H9 (cell line): ENCODE measurements around the gene WDR13. TPM values are rescaled to one million over a fixed set of nuclear protein-coding genes. Genes with fewer than 3 reads are reported as not detected.

Experiments used
- DNase-seq: peaks from one replicate; pipeline ENCODE4 v3.0.0-alpha.2; 2017
- H2AFZ ChIP-seq: one replicate; pipeline ENCODE4 v1.6.1; 2013; ENCODE audit warnings: mild to moderate bottlenecking, low read length, control low read depth, moderate library complexity
- H2AK5ac ChIP-seq: 2 replicates; pipeline ENCODE4 v1.6.1; 2013; ENCODE audit warnings: low read length, control low read depth, mixed read lengths; ENCODE audit not compliant: insufficient read length
- H2BK120ac ChIP-seq: one replicate; pipeline ENCODE4 v1.6.1; 2013; ENCODE audit warnings: low read depth, mild to moderate bottlenecking, low read length, control low read depth, inconsistent platforms; ENCODE audit not compliant: poor library complexity, severe bottlenecking
- H2BK12ac ChIP-seq: 2 replicates; pipeline ENCODE4 v1.6.1; 2013; ENCODE audit warnings: low read length, control low read depth, mixed read lengths, low read depth; ENCODE audit not compliant: insufficient read length
- H2BK15ac ChIP-seq: 2 replicates; pipeline ENCODE4 v1.6.1; 2013; ENCODE audit warnings: low read depth, low read length, control low read depth
- H2BK20ac ChIP-seq: one replicate; pipeline ENCODE4 v1.6.1; 2013; ENCODE audit warnings: low read depth, mild to moderate bottlenecking, low read length, control low read depth, inconsistent platforms; ENCODE audit not compliant: poor library complexity, severe bottlenecking
- H2BK5ac ChIP-seq: 2 replicates; pipeline ENCODE4 v1.6.1; 2013; ENCODE audit warnings: low read length, control low read depth, mixed read lengths; ENCODE audit not compliant: insufficient read length
- H3K14ac ChIP-seq: 2 replicates; pipeline ENCODE4 v1.6.1; 2013; ENCODE audit warnings: low read length, control low read depth; ENCODE audit not compliant: insufficient read depth
- H3K18ac ChIP-seq: 2 replicates; pipeline ENCODE4 v1.6.1; 2013; ENCODE audit warnings: low read depth, mild to moderate bottlenecking, mixed read lengths, low read length, control low read depth; ENCODE audit not compliant: insufficient read length
- H3K23ac ChIP-seq: 2 replicates; pipeline ENCODE4 v1.6.1; 2013; ENCODE audit warnings: low read length, control low read depth, mixed read lengths, low read depth; ENCODE audit not compliant: insufficient read length
- H3K23me2 ChIP-seq: 2 replicates; pipeline ENCODE4 v1.6.1; 2013; ENCODE audit warnings: low read depth, mild to moderate bottlenecking, mixed read lengths, low read length, control low read depth; ENCODE audit not compliant: insufficient read length, poor library complexity, severe bottlenecking
- H3K27ac ChIP-seq: 2 replicates; pipeline ENCODE4 v1.5.1; 2013; ENCODE audit warnings: low read length, control low read depth, mixed read lengths, low read depth; ENCODE audit not compliant: insufficient read length
- H3K27me3 ChIP-seq: 2 replicates; pipeline ENCODE4 v1.6.1; 2013; ENCODE audit warnings: low read length, control low read depth, inconsistent platforms; ENCODE audit not compliant: insufficient read depth
- H3K4ac ChIP-seq: 2 replicates; pipeline ENCODE4 v1.6.1; 2013; ENCODE audit warnings: low read depth, mild to moderate bottlenecking, control low read depth, inconsistent platforms, low read length, moderate library complexity
- H3K4me1 ChIP-seq: 2 replicates; pipeline ENCODE4 v1.6.1; 2013; ENCODE audit warnings: low read length, control low read depth, inconsistent platforms; ENCODE audit not compliant: insufficient read depth
- H3K4me2 ChIP-seq: 2 replicates; pipeline ENCODE4 v1.6.1; 2013; ENCODE audit warnings: low read length, control low read depth, mixed read lengths; ENCODE audit not compliant: insufficient read length, insufficient read depth
- H3K56ac ChIP-seq: 2 replicates; pipeline ENCODE4 v1.6.1; 2013; ENCODE audit warnings: low read depth, mild to moderate bottlenecking, mixed read lengths, low read length, control low read depth; ENCODE audit not compliant: insufficient read length
- H3K79me1 ChIP-seq: 2 replicates; pipeline ENCODE4 v1.6.1; 2013; ENCODE audit warnings: low read depth, mild to moderate bottlenecking, moderate library complexity, low read length, control low read depth, inconsistent platforms; ENCODE audit not compliant: insufficient read depth, poor library complexity, severe bottlenecking
- H3K79me2 ChIP-seq: 2 replicates; pipeline ENCODE4 v1.6.1; 2013; ENCODE audit warnings: low read length, control low read depth, inconsistent platforms; ENCODE audit not compliant: insufficient read depth
- H3K9ac ChIP-seq: 2 replicates; pipeline ENCODE4 v1.6.1; 2013; ENCODE audit warnings: low read length, control low read depth, mixed read lengths; ENCODE audit not compliant: insufficient read length; ENCODE audit errors: extremely low read depth
- H3K9me3 ChIP-seq: one replicate; pipeline ENCODE4 v1.6.1; 2013; ENCODE audit warnings: low read depth, low read length, inconsistent platforms; ENCODE audit not compliant: control insufficient read depth
- H3T11ph ChIP-seq: one replicate; pipeline ENCODE4 v1.6.1; 2013; ENCODE audit warnings: mild to moderate bottlenecking, low read length, control low read depth, inconsistent platforms
- H4K20me1 ChIP-seq: one replicate; pipeline ENCODE4 v1.6.1; 2013; ENCODE audit not compliant: control insufficient read depth, insufficient read length, insufficient read depth
- H4K5ac ChIP-seq: 2 replicates; pipeline ENCODE4 v1.6.1; 2013; ENCODE audit warnings: low read depth, mild to moderate bottlenecking, mixed read lengths, low read length, control low read depth; ENCODE audit not compliant: insufficient read length
- H4K8ac ChIP-seq: replicated peaks from 2 replicates; pipeline ENCODE4 v1.6.1; 2013; ENCODE audit warnings: low read length, control low read depth, mixed read lengths, low read depth; ENCODE audit not compliant: insufficient read length
- H4K91ac ChIP-seq: 2 replicates; pipeline ENCODE4 v1.6.1; 2013; ENCODE audit warnings: low read depth, mild to moderate bottlenecking, moderate library complexity, mixed read lengths, low read length, control low read depth; ENCODE audit not compliant: insufficient read length
- H3K27ac Mint-ChIP-seq, 3 experiments: 2 replicates in 2 of 3; 3 replicates in 1 of 3; pipeline ENCODE4 v1.8.0; 2020 to 2021; ENCODE audit warnings: mixed read lengths in 3 of 3, mild to moderate bottlenecking in 1 of 3, moderate library complexity in 1 of 3
- H3K27me3 Mint-ChIP-seq: 2 replicates; pipeline ENCODE4 v1.8.0; 2021; ENCODE audit warnings: low read depth, mild to moderate bottlenecking, moderate library complexity, mixed read lengths
- H3K36me3 Mint-ChIP-seq, 3 experiments: 2 replicates in 2 of 3; 3 replicates in 1 of 3; pipeline ENCODE4 v1.8.0; 2020 to 2021; ENCODE audit warnings: low read depth in 3 of 3, mixed read lengths in 3 of 3; ENCODE audit not compliant: insufficient read depth in 1 of 3
- H3K4me1 Mint-ChIP-seq, 2 experiments: 2 replicates each; pipeline ENCODE4 v1.8.0; 2020; ENCODE audit warnings: mixed read lengths in 2 of 2
- H3K4me3 Mint-ChIP-seq, 2 experiments: 2 replicates in 1 of 2; 3 replicates in 1 of 2; pipeline ENCODE4 v1.8.0; 2020 to 2021; ENCODE audit warnings: mild to moderate bottlenecking in 2 of 2, mixed read lengths in 2 of 2, moderate library complexity in 1 of 2
- H3K9me3 Mint-ChIP-seq, 2 experiments: 2 replicates in 1 of 2; 3 replicates in 1 of 2; pipeline ENCODE4 v1.8.0; 2020; ENCODE audit warnings: mild to moderate bottlenecking in 2 of 2, mixed read lengths in 2 of 2, moderate library complexity in 1 of 2
- WGBS: extraction: QIAGEN DNeasy Blood & Tissue Kit; methylation state at CpG from one replicate; pipeline ENCODE4 v1.1.7; 2013; ENCODE audit warnings: missing lambda C conversion rate, low lambda C conversion rate, mixed read lengths; ENCODE audit not compliant: insufficient read length; ENCODE audit errors: extremely low coverage; 5-methylcytosine and 5-hydroxymethylcytosine counted together
- total RNA-seq: library from RNA; stranded (reverse); gene quantifications from 2 replicates; pipeline ENCODE4 v1.2.1, GENCODE V29; 2021
- TF ChIP-seq, protein P1 (sequence below): fragments of 200-600 bp; sonication (generic); conservative IDR thresholded peaks from 3 replicates; pipeline ENCODE4 v1.8.0; 2021; ENCODE audit warnings: antibody characterized with exemption, mild to moderate bottlenecking

The WDR13 gene
- total RNA-seq, 1 experiment from 2014 or later: 29.4 TPM

DNA sequence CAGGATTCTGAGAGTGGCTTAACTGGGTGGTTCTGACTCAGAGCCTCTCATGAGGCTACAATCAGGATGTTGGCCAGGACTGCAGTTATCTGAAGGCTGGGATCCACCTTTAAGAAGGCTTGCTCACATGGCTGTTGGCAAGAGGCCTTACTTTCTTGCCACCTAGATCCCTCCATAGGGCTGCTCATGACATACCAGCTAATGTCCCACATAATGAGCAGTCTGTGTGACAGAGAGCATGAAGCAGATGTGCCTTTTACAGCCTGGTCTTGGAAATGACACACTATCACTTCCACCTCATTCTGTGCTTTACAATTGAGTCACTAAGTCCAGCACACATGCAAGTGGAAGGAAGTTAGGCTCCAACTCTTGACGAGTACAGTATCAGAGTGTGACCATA lies 27.3 kb upstream of the WDR13 start:
- no peak overlapping the region for H3K4ac ChIP-seq
- H2BK15ac ChIP-seq: no peak overlapping the region
- H3K56ac ChIP-seq: no peak overlapping the region
- WGBS: no CpG with 5 or more reads among the region's 1 CpG
- peaks cover 4% of the 10 kb centered on the region for H3K23me2 ChIP-seq
- H2AFZ ChIP-seq: no peak overlapping the region
- H2BK20ac ChIP-seq: no peak overlapping the region
- no peaks in the 10 kb centered on the region for H4K20me1 ChIP-seq
- no peak overlapping the region for H4K8ac ChIP-seq
- no peak overlapping the region for H2BK12ac ChIP-seq
- no peaks in the 10 kb centered on the region for H3K9me3 ChIP-seq
- no peak overlapping the region for H3K27ac ChIP-seq
- H3K14ac ChIP-seq: no peak overlapping the region
- Mint-ChIP-seq H3K4me3 (no peak overlapping the region), H3K36me3 (peaks cover 1 to 7% (median 6%) of the 10 kb centered on the region in 3 experiments), H3K4me1 (0 out of 4 replicates have a peak, but pooled peaks cover 0 to 3% of the 10 kb centered on the region in 2 experiments), H3K9me3 (peaks cover 51 to 64% of the 10 kb centered on the region in 2 experiments), H3K27me3 (no peaks in the 10 kb centered on the region; the same call in none of the 2 replicates), H3K27ac (no peak overlapping the region)
- H2BK120ac ChIP-seq: no peak overlapping the region
- no peak overlapping the region for H2BK5ac ChIP-seq
- H3K79me2 ChIP-seq: no peaks in the 10 kb centered on the region
- no peaks in the 10 kb centered on the region for H3K79me1 ChIP-seq
- no peak overlapping the region for H3T11ph ChIP-seq
- no peak overlapping the region for H3K23ac ChIP-seq
- no peak for DNase-seq
- H4K91ac ChIP-seq: no peak overlapping the region
- H3K4me1 ChIP-seq: no peaks in the 10 kb centered on the region
- H3K9ac ChIP-seq: no peak overlapping the region
- H4K5ac ChIP-seq: no peak overlapping the region
- TF ChIP-seq, protein P1, sequence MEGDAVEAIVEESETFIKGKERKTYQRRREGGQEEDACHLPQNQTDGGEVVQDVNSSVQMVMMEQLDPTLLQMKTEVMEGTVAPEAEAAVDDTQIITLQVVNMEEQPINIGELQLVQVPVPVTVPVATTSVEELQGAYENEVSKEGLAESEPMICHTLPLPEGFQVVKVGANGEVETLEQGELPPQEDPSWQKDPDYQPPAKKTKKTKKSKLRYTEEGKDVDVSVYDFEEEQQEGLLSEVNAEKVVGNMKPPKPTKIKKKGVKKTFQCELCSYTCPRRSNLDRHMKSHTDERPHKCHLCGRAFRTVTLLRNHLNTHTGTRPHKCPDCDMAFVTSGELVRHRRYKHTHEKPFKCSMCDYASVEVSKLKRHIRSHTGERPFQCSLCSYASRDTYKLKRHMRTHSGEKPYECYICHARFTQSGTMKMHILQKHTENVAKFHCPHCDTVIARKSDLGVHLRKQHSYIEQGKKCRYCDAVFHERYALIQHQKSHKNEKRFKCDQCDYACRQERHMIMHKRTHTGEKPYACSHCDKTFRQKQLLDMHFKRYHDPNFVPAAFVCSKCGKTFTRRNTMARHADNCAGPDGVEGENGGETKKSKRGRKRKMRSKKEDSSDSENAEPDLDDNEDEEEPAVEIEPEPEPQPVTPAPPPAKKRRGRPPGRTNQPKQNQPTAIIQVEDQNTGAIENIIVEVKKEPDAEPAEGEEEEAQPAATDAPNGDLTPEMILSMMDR: no peak
- H2AK5ac ChIP-seq: no peak overlapping the region
- no peak overlapping the region for H3K18ac ChIP-seq
- no peak overlapping the region for H3K4me2 ChIP-seq
- H3K27me3 ChIP-seq: no peaks in the 10 kb centered on the region
